ENCODE data around the gene ABHD12. TPM values are rescaled to one million over a fixed set of nuclear protein-coding genes. Genes with fewer than 3 reads are reported as not detected.

Gene ABHD12
- total RNA-seq, 1 donor = 38.4 TPM

DNA sequence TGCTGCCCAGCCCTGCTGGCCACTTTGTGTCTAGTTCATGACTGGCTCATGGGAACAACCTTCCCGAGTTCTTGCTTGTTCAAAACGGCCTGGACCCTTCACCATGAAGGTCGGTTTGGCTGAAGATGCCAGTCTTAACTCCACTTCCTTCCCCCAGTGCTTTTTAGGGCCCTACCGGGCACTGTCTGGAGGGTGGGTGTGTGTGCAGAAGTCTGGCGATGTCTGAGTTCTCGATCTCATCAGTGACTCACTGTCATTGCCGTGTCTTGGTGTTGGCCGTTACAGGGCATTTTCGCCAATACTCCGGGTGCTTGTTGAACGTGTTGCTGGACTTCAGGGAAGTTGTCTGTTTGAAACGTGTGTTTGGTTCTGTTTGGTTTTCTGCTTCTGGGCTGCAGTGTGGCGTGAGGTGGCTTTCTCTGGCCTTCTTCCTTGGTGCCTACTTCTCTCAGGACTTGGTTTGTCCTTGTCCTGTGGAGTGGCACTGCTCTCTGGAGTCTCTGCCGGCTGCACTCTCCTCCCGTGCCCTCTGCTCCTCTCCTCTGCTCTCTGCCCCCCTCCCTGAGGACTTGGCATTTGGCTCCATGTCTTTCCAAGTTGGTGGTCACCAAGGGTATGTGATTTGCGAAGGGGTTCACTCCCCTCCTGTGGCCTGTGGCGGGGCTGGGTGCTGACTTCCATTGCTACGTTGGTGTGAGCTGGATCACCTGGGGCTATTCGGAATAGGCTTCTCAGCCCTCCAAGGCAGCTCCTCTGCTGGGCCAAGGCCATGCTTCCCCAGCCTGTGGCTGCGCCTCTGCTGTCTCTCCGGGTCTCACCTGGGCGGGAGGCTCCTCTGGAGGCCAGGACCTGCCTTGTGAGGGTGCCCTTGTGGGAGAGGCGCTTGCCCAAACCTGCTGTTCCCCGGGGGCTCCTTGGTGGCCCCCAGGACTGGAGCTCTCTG lies 104.5 kb downstream of the ABHD12 start:
- no peak for DNase-seq (ENCODE audit: low read depth)
- TF ChIP-seq, protein P1, sequence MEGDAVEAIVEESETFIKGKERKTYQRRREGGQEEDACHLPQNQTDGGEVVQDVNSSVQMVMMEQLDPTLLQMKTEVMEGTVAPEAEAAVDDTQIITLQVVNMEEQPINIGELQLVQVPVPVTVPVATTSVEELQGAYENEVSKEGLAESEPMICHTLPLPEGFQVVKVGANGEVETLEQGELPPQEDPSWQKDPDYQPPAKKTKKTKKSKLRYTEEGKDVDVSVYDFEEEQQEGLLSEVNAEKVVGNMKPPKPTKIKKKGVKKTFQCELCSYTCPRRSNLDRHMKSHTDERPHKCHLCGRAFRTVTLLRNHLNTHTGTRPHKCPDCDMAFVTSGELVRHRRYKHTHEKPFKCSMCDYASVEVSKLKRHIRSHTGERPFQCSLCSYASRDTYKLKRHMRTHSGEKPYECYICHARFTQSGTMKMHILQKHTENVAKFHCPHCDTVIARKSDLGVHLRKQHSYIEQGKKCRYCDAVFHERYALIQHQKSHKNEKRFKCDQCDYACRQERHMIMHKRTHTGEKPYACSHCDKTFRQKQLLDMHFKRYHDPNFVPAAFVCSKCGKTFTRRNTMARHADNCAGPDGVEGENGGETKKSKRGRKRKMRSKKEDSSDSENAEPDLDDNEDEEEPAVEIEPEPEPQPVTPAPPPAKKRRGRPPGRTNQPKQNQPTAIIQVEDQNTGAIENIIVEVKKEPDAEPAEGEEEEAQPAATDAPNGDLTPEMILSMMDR (IDR thresholded peaks at IDR 0.05; ENCODE audit: insufficient read depth, low read depth, low read length) = no peak
- H3K4me3 ChIP-seq (ENCODE audit: low read depth, low read length) = no peak overlapping the region

DNA sequence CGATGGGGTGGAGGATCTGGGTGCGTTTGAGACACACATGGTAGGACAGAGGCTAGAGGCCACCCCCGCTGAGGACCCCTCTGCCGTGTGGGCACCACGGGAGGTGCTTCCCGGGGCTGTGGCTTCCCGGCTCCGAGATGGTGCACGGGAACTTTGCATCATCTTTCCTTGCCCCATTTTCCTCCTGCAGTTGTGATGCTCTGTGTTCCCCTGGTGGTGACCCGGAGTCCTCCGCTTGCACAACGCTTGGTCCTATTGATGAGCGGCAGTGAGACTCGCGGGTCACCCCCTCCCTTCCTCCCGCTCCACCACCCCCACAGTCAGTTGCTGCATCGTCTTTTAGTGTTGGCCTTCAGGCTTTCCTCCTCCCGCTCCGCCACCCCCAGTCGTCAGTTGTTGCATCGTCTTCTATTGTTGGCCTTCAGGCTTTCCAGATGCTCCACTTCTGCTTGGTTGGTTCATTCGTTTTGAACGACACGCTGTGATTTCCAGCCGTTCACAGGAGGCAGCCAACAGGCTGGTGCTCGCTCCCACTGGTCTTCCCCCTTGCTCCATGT lies 105.5 kb downstream of the ABHD12 start:
- H3K4me3 ChIP-seq (ENCODE audit: low read depth, low read length) = no peak overlapping the region
- TF ChIP-seq, protein P1 (IDR thresholded peaks at IDR 0.05; ENCODE audit: insufficient read depth, low read depth, low read length) = no peak
- DNase-seq (ENCODE audit: low read depth) = no peak

- TF ChIP-seq, protein P1 (IDR thresholded peaks at IDR 0.05; ENCODE audit: insufficient read depth, low read depth, low read length) = no peak
- H3K4me3 ChIP-seq (ENCODE audit: low read depth, low read length) = no peak overlapping the region
Observed at GRCh38 chr20:25284131-25284601, 106.5 kb downstream of the ABHD12 start.

DNA sequence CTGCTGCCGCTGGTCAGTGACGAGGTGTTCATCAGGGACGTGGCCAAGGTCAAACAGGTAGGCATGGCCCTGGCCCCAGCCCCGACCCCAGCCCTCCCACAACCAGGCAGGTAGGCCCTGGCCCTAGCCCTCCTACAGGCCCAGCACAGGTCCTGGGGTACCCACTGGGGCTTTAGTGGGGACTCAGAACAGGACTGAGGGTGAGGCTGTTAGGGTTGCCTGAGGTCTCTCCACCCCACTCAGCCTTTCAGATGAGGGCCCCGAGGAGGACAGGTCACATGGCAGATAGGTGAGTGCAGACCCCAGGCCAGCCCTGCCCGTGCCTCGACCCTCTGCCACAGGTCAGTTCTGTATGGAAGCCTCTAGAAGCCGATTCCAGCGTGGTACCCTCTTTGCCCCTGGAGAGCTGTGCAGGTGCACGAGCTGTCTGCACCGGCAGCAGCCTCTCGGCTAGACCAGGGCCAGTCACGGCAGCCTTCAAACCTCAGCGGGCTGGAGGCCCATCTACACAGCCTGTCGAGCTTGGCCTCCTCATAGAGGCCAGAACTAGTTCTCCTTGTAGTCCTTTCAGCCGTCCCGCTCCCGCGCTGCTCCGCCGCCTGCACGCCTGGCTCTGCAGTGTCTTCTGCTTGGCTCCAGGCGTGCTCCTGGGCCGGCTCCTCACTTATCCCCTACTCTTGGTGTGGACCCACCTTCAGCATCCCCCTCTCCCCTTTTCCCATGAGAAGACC lies 107.2 kb downstream of the ABHD12 start:
- TF ChIP-seq, protein P1 (IDR thresholded peaks at IDR 0.05; ENCODE audit: insufficient read depth, low read depth, low read length) = no peak
- no peak for DNase-seq (ENCODE audit: low read depth)
- H3K4me3 ChIP-seq (ENCODE audit: low read depth, low read length) = no peak overlapping the region

More at GRCh38 chr20:25284131-25284601, 106.5 kb downstream of the ABHD12 start:
- no peak for DNase-seq (ENCODE audit: low read depth)

- TF ChIP-seq, protein P1 (IDR thresholded peaks at IDR 0.05; ENCODE audit: insufficient read depth, low read depth, low read length) = no peak
- no peak overlapping the region for H3K4me3 ChIP-seq (ENCODE audit: low read depth, low read length)
- DNase-seq (ENCODE audit: low read depth) = no peak
Observed at GRCh38 chr20:25282796-25283195, 107.8 kb downstream of the ABHD12 start.

DNA sequence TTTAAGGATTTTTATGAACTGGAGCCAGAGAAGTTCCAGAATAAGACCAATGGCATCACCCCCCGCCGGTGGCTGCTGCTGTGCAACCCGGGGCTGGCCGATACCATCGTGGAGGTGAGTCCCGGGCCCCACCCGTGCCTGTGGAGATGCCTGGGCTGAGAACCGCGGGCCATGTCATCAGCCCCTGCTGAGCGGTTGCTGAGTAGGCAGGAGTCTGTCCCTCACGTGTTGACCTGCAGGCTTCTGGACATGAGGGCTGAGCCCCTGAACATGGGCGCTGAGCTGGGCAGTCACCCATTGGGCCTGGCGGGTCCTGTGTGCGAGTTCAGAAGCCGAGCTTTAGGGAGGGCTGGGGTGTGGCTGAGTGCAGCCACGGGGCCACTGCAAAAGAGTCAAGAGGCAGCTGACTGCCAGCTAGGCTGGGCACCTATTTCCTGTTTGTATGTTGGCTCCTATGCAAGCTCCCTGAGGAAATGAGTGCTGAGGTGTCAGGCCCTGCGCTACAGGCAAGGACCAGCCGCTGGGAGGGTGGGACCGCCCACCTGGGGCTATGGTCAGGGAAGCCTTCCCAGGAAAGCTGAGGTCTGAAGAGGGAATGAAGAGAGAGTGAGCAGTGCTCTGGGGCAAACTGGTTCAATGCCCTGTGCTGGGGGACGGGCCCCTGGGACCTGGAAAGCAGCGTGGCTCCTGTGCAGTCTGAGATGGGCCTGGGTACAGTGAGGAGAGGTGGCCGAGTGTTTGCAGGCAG lies 108.4 kb downstream of the ABHD12 start:
- no peak overlapping the region for H3K4me3 ChIP-seq (ENCODE audit: low read depth, low read length)
- TF ChIP-seq, protein P1 (IDR thresholded peaks at IDR 0.05; ENCODE audit: insufficient read depth, low read depth, low read length) = no peak
- DNase-seq (ENCODE audit: low read depth) = no peak

Data from fibroblast of villous mesenchyme (primary cell).